ENCODE results near the gene CACNA1C. TPM values are rescaled to one million over a fixed set of nuclear protein-coding genes. Genes with fewer than 3 reads are reported as not detected.

CACNA1C gene
- polyA plus RNA-seq, 1 of the 3 experiments (the other 2 are of a cell fraction), result 1.5 TPM

GRCh38 chr12:2165927-2166326 lies 113.1 kb downstream of the CACNA1C start:
- Histone ChIP-seq H4K20me1 (ENCODE audit: insufficient read depth) (no peaks in the 10 kb centered on the region), H3K4me1 (ENCODE audit: control insufficient read depth in 1 of 2, insufficient read depth in 2 of 2, low read depth in 1 of 2, low read length in 1 of 2) (peaks cover 0 to 17% of the 10 kb centered on the region in 2 experiments; a peak in 1 of 4 replicates), H3K27ac (ENCODE audit: low read depth in 2 of 2, low read length in 1 of 2) (no peak overlapping the region), H3K27me3 (ENCODE audit: insufficient read depth) (no peaks in the 10 kb centered on the region), H3F3A (replicated peaks; ENCODE audit: insufficient read depth) (no peaks in the 10 kb centered on the region), H3K79me2 (ENCODE audit: insufficient read depth) (no peaks in the 10 kb centered on the region), H3K9me2 (no peaks in the 10 kb centered on the region), H3K4me2 (no peak overlapping the region), H2AFZ (ENCODE audit: low read depth) (no peak overlapping the region), H3K4me3 (ENCODE audit: low read depth in 2 of 2, low read length in 1 of 2) (no peak overlapping the region), H3K9ac (no peak overlapping the region), H3K9me3 (no peaks in the 10 kb centered on the region), H3K36me3 (replicated peaks in 1 of 2; ENCODE audit: control insufficient read depth in 1 of 2, insufficient read depth in 2 of 2, low read length in 1 of 2) (peaks cover 0 to 7% of the 10 kb centered on the region in 2 experiments)
- ChIA-PET POLR2A (no interaction called here), CTCF (interaction anchor here (1.6 kb wide), 1 partner anchor 18 kb away, joined by 3 read pairs; no protein-coding TSS in a partner anchor)
- TF ChIP-seq CHD2 (IDR thresholded peaks at IDR 0.05; ENCODE audit: low read length, partially characterized antibody) (no peak), RXRA (IDR thresholded peaks at IDR 0.05; ENCODE audit: borderline replicate concordance, low read depth) (no peak), SIN3A (IDR thresholded peaks at IDR 0.05; ENCODE audit: borderline replicate concordance, low read depth, low read length) (no peak), YY1 (IDR thresholded peaks at IDR 0.05; ENCODE audit: low read depth) (no peak), FOXJ3 (CRISPR knock-in tag; IDR thresholded peaks at IDR 0.05) (no peak), RCOR1 (IDR thresholded peaks at IDR 0.05; ENCODE audit: low read length) (no peak), ZBTB33 (IDR thresholded peaks at IDR 0.05; ENCODE audit: borderline replicate concordance, low read depth) (no peak), RFX5 (IDR thresholded peaks at IDR 0.05; ENCODE audit: low read length) (no peak), TCF12 (IDR thresholded peaks at IDR 0.05) (no peak), CTCF (IDR thresholded peaks at IDR 0.05) (no peak), MXI1 (IDR thresholded peaks at IDR 0.05; ENCODE audit: low read depth, low read length) (no peak), SMC3 (IDR thresholded peaks at IDR 0.05; ENCODE audit: low read depth, low read length) (no peak), GATA2 (CRISPR knock-in tag; IDR thresholded peaks at IDR 0.05) (no peak), TEAD4 (IDR thresholded peaks at IDR 0.05; ENCODE audit: borderline replicate concordance, insufficient read depth) (no peak), JUND (IDR thresholded peaks at IDR 0.05) (no peak), NRF1 (IDR thresholded peaks at IDR 0.05; ENCODE audit: low read depth, low read length) (no peak), USF2 (IDR thresholded peaks at IDR 0.05; ENCODE audit: borderline replicate concordance, low read depth, low read length) (no peak), MEF2A (IDR thresholded peaks at IDR 0.05; ENCODE audit: borderline replicate concordance, low read depth) (no peak)
- 46% methylated on average over 3 of the region's 3 CpGs for WGBS (ENCODE audit: low lambda C conversion rate)
- no peak for DNase-seq
